ENCODE measurements around the gene IFT25.

IFT25 gene

GRCh38 chr1:53956308-53957168 is 11.0 kb upstream of the IFT25 start:
- peak; percentile 68 for DNase-seq (ENCODE audit: low read depth)

- no peak for DNase-seq (ENCODE audit: low read depth)
Measured at GRCh38 chr1:53954128-53954527, 8.6 kb upstream of the IFT25 start.

GRCh38 chr1:53951697-53952096 is 6.2 kb upstream of the IFT25 start:
- no peak for DNase-seq (ENCODE audit: low read depth)

GRCh38 chr1:53949023-53949990 is 3.8 kb upstream of the IFT25 start:
- peak; percentile 48 for DNase-seq (ENCODE audit: low read depth)

GRCh38 chr1:53948291-53948690 is 2.8 kb upstream of the IFT25 start:
- no peak for DNase-seq (ENCODE audit: low read depth)

- no peak for DNase-seq (ENCODE audit: low read depth)
Measured at GRCh38 chr1:53947172-53947907, 1.8 kb upstream of the IFT25 start.

GRCh38 chr1:53946252-53947171 is 1.0 kb upstream of the IFT25 start, which contains the start of gene LRRC42:
TSS of gene LRRC42 (plus strand) at chr1:53946350. CDS start at chr1:53952000, 5,650 bp downstream.
- no peak for DNase-seq (ENCODE audit: low read depth)

GRCh38 chr1:53945183-53945432 is 391 bp downstream of the IFT25 start:
- DNase-seq (ENCODE audit: low read depth): no peak

- DNase-seq (ENCODE audit: low read depth): no peak
Measured at GRCh38 chr1:53944469-53945182, 873 bp downstream of the IFT25 start.

GRCh38 chr1:53943490-53944043 is 1.9 kb downstream of the IFT25 start:
- no peak for DNase-seq (ENCODE audit: low read depth)

GRCh38 chr1:53943090-53943489 is 2.4 kb downstream of the IFT25 start:
- no peak for DNase-seq (ENCODE audit: low read depth)

GRCh38 chr1:53942127-53942957 is 3.2 kb downstream of the IFT25 start:
- DNase-seq (ENCODE audit: low read depth): no peak

GRCh38 chr1:53938136-53938830 is 7.2 kb downstream of the IFT25 start:
- DNase-seq (ENCODE audit: low read depth): peak; percentile 77

GRCh38 chr1:53936430-53936829 is 9.1 kb downstream of the IFT25 start:
- no peak for DNase-seq (ENCODE audit: low read depth)

GRCh38 chr1:53934170-53934765 is 11.2 kb downstream of the IFT25 start:
- no peak for DNase-seq (ENCODE audit: low read depth)

GRCh38 chr1:53931523-53931922 is 14.0 kb downstream of the IFT25 start:
- no peak for DNase-seq (ENCODE audit: low read depth)

GRCh38 chr1:53930932-53931331 is 14.6 kb downstream of the IFT25 start:
- DNase-seq (ENCODE audit: low read depth): no peak

- no peak for DNase-seq (ENCODE audit: low read depth)
Measured at GRCh38 chr1:53929246-53929960, 16.1 kb downstream of the IFT25 start.
